ENCODE results near the gene RPL13A. TPM values are rescaled to one million over a fixed set of nuclear protein-coding genes. Genes with fewer than 3 reads are reported as not detected.

RPL13A gene
- total RNA-seq, 2 donors from 2014 or later, result 1,559 to 1,594 TPM

GRCh38 chr19:49530708-49531107 lies 43.3 kb downstream of the RPL13A start:
- no peak for ATAC-seq
- intact Hi-C loops (cut with DNase I), result no loop called here
- no peak for DNase-seq

- ATAC-seq (peak; percentile 89 to 94), DNase-seq (peak; percentile 83)
- intact Hi-C loops (cut with DNase I), result no loop called here
Observed at GRCh38 chr19:49533551-49534488, 46.4 kb downstream of the RPL13A start.

- ATAC-seq (no peak), DNase-seq (no peak)
- intact Hi-C loops (cut with DNase I), result no loop called here
Observed at GRCh38 chr19:49534632-49535385, 47.4 kb downstream of the RPL13A start.

- intact Hi-C loops (cut with DNase I), result no loop called here
- ATAC-seq (no peak), DNase-seq (no peak)
Observed at GRCh38 chr19:49536921-49537462, 49.6 kb downstream of the RPL13A start.

GRCh38 chr19:49538643-49539042 lies 51.2 kb downstream of the RPL13A start:
- DNase-seq (no peak), ATAC-seq (no peak)
- intact Hi-C loops (cut with DNase I), result no loop called here

- no peak for ATAC-seq
- DNase-seq, result no peak
- intact Hi-C loops (cut with DNase I), result no loop called here
Observed at GRCh38 chr19:49539192-49539952, 52.0 kb downstream of the RPL13A start.

Small RNA genes lying within 50 kb of the gene (microRNA-seq; reads per million reads assigned to microRNA genes)
- gene MIR150, result 878 to 1,395 reads per million in 2 donors

Other genes with a start within 250 kb of the RPL13A start
- 1 to 10 TPM; 1.1 to 2.0 TPM for gene SLC6A16, start 162.4 kb upstream of the RPL13A start, total RNA-seq
- 10 to 100 TPM in 1 of 2 donors, 1 to 10 TPM in 1; 7.1 to 10.6 TPM for gene CD37, start 152.2 kb upstream of the RPL13A start, total RNA-seq
- 10 to 100 TPM; 43.8 to 45.0 TPM for gene TEAD2, start 125.2 kb upstream of the RPL13A start, total RNA-seq
- gene DKKL1, start 123.7 kb upstream of the RPL13A start, total RNA-seq, result not detected
- not detected for gene KASH5, start 99.4 kb upstream of the RPL13A start, total RNA-seq
- not detected for gene PTH2, start 64.2 kb upstream of the RPL13A start, total RNA-seq
- gene GFY, start 62.2 kb upstream of the RPL13A start, total RNA-seq, result not detected
- gene SLC17A7, start 46.1 kb upstream of the RPL13A start, total RNA-seq, result 1 to 10 TPM; 1.7 to 2.5 TPM
- 10 to 100 TPM; 32.2 to 42.5 TPM for gene PIH1D1, start 35.8 kb upstream of the RPL13A start, total RNA-seq
- gene ALDH16A1, start 34.4 kb upstream of the RPL13A start, total RNA-seq, result 10 to 100 TPM; 16.8 to 17.5 TPM
- 1 to 10 TPM; 4.9 to 6.0 TPM for gene FLT3LG, start 13.4 kb upstream of the RPL13A start, total RNA-seq
- 1,000 to 10,000 TPM; 1,060 to 1,184 TPM for gene RPS11, start 8.8 kb downstream of the RPL13A start, total RNA-seq
- 100 to 1,000 TPM; 156 to 202 TPM for gene FCGRT, start 25.1 kb downstream of the RPL13A start, total RNA-seq
- 10 to 100 TPM; 27.3 to 34.9 TPM for gene RCN3, start 40.4 kb downstream of the RPL13A start, total RNA-seq
- 10 to 100 TPM; 43.6 to 48.6 TPM for gene NOSIP, start 92.9 kb downstream of the RPL13A start, total RNA-seq
- 1 to 10 TPM in 1 of 2 donors, under 1 TPM in 1; 0.68 to 1.1 TPM for gene PRRG2, start 93.7 kb downstream of the RPL13A start, total RNA-seq
- gene PRR12, start 103.6 kb downstream of the RPL13A start, total RNA-seq, result 10 to 100 TPM; 12.9 to 15.9 TPM
- gene RRAS, start 152.5 kb downstream of the RPL13A start, total RNA-seq, result 10 to 100 TPM; 85.6 to 95.0 TPM
- 10 to 100 TPM; 38.6 to 46.9 TPM for gene SCAF1, start 154.6 kb downstream of the RPL13A start, total RNA-seq
- gene IRF3, start 178.2 kb downstream of the RPL13A start, total RNA-seq, result 10 to 100 TPM; 46.3 to 48.1 TPM
- gene BCL2L12, start 178.3 kb downstream of the RPL13A start, total RNA-seq, result 10 to 100 TPM; 12.0 to 12.5 TPM
- gene PRMT1, start 189.7 kb downstream of the RPL13A start, total RNA-seq, result 100 to 1,000 TPM; 137 to 159 TPM
- gene ADM5, start 202.0 kb downstream of the RPL13A start, total RNA-seq, result 1 to 10 TPM; 1.1 to 1.2 TPM
- 1 to 10 TPM; 4.7 to 5.1 TPM for gene CPT1C, start 203.5 kb downstream of the RPL13A start, total RNA-seq

Measured in left cardiac atrium (tissue), 4 donors.